GM15510 (cell line): Measurements from ENCODE around the gene KIF18A.

Experiments used
- POLR2A ChIP-seq: IDR thresholded peaks from 3 replicates; pipeline ENCODE4 v1.6.1; 2011; ENCODE audit warnings: borderline replicate concordance; ENCODE audit not compliant: insufficient read length; ENCODE audit errors: extremely low read depth

Gene KIF18A

GRCh38 chr11:28107750-28108618 is at the start of gene KIF18A, which contains the start of gene METTL15:
TSS of gene KIF18A (minus strand) at chr11:28108156. CDS start at chr11:28097947, 10,209 bp downstream.
TSS of gene METTL15 (plus strand) at chr11:28108388. CDS start at chr11:28113335, 4,947 bp downstream.
- TF ChIP-seq POLR2A: peak; percentile 77

- TF ChIP-seq POLR2A: no peak
These were observed 45.6 kb upstream of the KIF18A start for GRCh38 chr11:28153586-28153985.

- no peak for TF ChIP-seq POLR2A
These were observed 44.8 kb upstream of the KIF18A start for GRCh38 chr11:28152743-28153142.

GRCh38 chr11:28146123-28146751 is 38.3 kb upstream of the KIF18A start:
- TF ChIP-seq POLR2A: no peak

- no peak for TF ChIP-seq POLR2A
These were observed 36.9 kb upstream of the KIF18A start for GRCh38 chr11:28144808-28145207.

- no peak for TF ChIP-seq POLR2A
These were observed 34.8 kb upstream of the KIF18A start for GRCh38 chr11:28142724-28143123.

GRCh38 chr11:28140689-28141455 is 32.9 kb upstream of the KIF18A start:
- no peak for TF ChIP-seq POLR2A

GRCh38 chr11:28139841-28140415 is 32.0 kb upstream of the KIF18A start:
- TF ChIP-seq POLR2A: no peak

GRCh38 chr11:28137832-28138231 is 29.9 kb upstream of the KIF18A start:
- no peak for TF ChIP-seq POLR2A

GRCh38 chr11:28137366-28137765 is 29.4 kb upstream of the KIF18A start:
- no peak for TF ChIP-seq POLR2A

GRCh38 chr11:28133146-28133545 is 25.2 kb upstream of the KIF18A start:
- no peak for TF ChIP-seq POLR2A

GRCh38 chr11:28132548-28132947 is 24.6 kb upstream of the KIF18A start:
- no peak for TF ChIP-seq POLR2A

GRCh38 chr11:28123151-28123581 is 15.2 kb upstream of the KIF18A start:
- no peak for TF ChIP-seq POLR2A

- TF ChIP-seq POLR2A: no peak
These were observed 9.8 kb upstream of the KIF18A start for GRCh38 chr11:28117712-28118111.

GRCh38 chr11:28114731-28115130 is 6.8 kb upstream of the KIF18A start:
- no peak for TF ChIP-seq POLR2A

- TF ChIP-seq POLR2A: no peak
These were observed 6.2 kb upstream of the KIF18A start for GRCh38 chr11:28114116-28114515.

- no peak for TF ChIP-seq POLR2A
These were observed 2.9 kb upstream of the KIF18A start for GRCh38 chr11:28110821-28111200.
